NCI-H2081 treated with DMSO at 0.1 percent for 48 hours (cell line): ENCODE measurements around the gene PRKAG2.

Source experiments
- DNase-seq: peaks from one replicate; lab custom pipeline; 2025; lab: John Stamatoyannopoulos, UW

Gene PRKAG2

DNA sequence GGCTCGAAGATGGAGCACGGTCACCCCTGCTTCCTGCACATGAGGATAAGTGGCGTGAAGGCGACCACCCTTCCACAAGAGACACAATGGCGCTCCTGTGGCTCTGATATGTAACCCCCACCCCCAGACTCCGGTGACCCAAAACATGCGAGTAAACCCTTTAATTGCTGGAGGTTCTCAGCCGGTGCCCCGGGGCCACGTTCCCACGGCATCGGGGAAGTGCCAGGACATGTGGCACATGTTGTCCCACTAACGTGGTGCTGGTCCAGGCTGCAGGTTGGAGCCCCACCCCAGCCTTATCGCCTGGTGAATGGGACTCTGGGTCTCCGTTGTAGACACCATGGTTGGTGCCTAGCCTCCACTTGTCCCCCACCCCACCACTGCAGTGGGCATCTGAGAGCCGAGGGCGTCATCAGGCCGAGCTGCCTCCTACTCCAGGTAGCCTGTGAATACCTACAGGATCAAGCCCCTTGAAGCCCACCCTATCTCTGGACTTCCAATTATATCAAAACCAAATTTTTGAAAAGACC, 132.8 kb downstream of the PRKAG2 start:
- no peak for DNase-seq

DNA sequence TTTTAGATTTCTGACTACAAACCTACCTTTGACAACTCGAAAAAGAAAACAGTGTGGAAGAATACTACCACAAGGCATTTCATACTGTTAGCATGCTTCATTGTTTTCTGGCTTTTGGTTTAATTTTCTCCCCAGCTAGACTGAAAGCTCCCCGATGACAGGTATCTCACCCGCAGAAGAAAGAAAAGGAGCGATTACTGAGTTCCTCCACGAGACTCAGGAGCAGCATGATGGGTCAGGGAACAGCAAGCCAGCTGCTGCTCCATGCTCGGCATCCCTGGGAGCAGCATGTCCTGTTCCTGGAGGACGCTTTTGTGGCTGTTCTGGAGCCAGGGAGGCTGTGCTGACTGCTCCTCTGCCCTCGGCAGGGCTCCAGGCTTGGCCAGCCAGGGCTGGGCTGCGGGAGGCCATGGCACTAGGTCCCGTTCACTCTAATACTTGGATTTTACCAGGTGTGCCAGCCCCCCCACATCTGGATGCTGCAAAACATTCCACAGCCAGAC, 133.4 kb downstream of the PRKAG2 start:
- DNase-seq: no peak

DNA sequence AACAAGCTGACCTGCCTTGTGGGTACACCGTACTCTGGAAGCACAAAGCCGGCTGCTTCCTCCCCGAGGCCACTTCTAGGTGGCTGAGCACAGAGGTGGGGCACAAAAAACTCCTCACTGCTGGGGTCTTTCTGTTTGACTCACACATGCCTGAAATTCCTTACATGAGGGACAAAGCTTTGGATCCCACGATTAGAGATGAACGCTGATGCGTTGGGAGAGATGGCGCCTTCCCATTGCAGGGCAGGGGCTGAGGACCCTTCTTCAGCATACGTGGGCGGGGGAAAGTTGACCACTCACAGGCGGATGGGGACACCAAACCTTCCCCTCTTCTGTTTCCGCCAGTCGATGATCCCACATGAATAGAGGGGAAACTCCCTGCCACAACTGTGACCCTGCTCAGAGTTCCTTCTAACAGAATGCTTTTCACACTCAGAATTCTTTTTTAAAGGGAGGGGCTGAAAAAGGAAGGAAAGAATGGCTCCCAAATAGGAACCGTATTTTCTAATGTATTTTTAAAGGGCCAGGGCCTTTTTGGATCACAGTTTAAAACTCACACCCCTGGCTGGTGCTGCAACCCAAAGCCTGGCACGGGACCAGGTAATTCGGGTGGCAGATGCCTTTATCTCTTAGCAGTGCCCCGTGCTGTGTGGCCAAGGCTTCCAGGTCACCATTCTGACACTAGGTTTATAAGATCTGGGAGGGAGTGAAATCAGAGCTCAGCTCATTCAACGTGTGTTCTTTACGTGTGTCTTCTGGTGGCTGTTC, 134.0 kb downstream of the PRKAG2 start:
- no peak for DNase-seq

DNA sequence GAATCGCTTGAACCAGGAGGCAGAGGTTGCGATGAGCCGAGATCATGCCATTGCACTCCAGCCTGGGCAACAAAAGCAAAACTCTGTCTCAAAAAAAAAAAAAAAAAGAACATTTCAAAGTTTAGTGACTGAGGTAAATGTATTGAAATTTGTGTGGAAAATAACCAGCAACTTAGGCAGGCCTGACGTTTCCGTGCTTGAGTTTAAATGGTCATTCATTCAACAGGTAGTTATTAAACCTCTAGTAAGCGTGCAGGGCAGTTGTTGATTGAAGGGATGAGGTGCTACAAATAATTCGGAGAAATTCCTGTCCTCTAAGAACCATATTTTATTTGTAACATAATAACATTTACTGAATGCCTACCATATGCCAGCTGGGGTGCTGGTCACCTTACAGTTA, 135.3 kb downstream of the PRKAG2 start:
- no peak for DNase-seq

DNA sequence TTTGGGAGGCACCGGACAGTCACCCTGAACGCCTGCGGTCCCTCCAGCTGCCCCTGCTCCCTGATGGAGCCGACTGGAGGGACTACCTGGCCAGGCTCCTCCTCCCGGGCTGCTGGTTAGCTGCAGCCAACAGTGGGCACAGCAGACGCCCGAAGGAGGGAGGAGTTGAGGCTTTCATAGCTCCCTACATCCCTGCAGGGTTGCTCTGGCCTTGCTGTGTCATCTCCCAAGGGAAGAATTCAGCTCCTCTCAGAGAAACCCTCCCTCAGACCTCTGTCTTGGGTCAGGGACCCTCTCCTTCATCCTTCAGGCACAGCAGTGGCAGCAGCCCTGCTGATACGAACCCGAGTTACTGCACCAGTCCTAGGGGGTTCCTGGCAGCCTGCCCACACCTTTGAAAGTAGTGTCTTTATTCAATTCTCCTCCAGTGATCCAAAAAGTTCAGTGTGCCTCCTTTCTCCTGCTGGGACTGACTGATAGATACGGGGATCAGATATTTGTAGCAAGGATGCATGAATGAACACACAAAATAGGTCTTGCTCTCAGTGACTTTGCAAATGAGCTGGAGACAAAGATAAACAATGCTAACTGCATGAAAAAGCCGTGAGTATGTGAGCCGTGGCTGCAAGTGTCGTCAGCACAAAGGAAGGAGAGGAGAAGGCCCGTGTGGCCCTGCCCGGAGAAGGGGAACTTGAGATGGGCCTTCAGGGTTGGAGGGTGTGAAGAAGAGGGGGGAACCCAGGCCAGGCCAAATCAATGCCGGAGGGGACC, 136.6 kb downstream of the PRKAG2 start:
- DNase-seq: no peak

DNA sequence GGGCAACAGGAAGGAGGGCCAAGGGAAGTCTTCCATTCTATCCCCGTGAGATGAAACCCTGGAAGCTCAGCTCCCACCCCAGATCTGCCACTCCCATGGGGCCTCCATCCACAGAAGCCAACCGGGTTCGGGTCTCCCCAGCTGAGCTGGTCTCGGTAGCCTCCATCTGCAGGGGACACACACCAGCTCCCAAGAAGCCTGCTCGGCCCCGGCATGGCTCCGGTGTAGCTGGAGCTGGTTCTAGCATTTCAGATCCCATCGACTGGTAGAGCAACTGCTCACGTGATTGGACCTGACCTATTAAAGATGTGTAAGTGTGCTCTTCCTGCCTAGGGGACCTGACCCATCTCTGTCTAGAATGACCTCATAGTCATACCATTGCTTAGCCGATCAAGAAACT, 138.0 kb downstream of the PRKAG2 start:
- DNase-seq: no peak

DNA sequence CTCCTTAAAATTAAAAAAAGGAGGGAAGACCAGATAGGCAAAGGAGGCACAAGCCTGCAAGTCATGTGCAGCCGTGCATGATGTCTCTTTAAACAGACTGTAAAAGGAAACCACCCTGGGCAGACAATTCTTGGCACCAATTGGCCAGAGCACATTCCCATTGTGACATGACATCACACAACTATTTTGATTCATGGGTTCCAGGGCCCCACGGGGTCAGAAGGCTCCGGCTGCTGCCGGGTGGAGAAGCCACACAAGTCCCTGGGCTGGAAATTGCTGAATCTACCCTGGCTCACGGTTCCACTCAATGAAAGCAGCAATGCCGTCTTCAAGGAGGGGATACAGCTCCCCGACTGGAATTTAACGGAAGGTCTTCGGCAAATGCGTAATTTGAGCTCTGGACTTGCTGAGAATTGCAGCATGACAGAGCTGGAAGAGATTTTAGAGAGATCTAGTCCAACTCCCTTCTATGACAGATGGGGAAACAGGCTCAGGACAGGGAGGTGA, 140.5 kb downstream of the PRKAG2 start:
- peak; percentile 71 for DNase-seq

DNA sequence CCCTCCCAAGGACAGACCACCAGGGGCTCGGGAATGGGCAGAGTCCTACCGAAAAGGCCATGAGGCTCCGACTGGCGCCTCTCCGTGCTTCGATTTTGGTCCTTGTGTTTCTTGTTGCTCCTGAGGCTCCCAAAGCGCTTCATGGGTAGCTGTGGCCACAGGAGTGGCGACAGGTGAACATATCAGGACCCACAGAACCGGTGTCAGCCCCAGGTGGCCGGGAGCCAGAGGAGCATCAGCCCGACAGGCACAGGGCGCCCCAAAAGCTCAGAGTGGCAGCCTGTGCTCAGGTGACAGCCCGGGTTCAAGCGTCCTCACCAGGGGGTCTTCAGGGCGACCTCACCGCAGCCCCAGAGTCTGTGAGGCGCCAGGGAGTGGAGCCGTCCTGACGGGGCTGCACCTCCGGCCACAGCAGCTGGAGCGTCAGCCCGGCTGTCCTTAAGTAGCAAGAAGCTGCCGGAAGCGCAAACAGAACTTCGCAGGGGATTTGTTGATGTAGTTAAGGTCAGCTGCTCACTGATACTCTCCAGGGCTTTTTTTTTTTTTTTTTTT, 141.0 kb downstream of the PRKAG2 start:
- DNase-seq: no peak

DNA sequence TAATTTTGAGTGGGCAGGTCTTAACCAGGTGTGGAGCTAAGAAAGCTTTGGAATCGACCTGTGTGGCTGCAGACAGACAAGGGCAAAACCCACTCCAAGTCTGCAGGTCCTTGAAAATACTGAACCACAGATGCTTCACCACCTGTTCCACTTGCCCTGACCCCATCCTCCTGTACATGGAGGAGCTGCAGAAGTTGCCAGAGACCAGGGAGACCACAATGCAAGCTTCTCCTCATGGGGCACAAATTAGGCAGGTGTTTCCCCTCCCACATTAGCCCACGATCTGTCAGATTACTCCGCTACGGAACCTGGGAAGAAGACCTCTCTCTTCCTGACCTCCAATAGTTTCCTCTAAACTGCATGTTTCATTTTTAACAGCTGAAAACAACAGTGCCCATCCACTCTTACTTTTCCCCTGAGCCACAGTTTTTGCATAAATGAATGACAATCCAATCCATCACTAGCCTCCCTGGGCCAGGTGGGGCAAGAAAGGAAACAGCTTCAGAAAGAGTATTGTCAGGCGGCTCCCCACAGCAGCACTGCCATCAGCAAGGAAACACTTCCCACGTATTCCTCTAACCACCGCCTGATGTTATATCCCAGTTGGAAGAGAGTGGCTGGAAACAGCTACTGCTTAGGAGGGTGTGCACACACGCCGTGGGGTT, 141.6 kb downstream of the PRKAG2 start:
- no peak for DNase-seq

DNA sequence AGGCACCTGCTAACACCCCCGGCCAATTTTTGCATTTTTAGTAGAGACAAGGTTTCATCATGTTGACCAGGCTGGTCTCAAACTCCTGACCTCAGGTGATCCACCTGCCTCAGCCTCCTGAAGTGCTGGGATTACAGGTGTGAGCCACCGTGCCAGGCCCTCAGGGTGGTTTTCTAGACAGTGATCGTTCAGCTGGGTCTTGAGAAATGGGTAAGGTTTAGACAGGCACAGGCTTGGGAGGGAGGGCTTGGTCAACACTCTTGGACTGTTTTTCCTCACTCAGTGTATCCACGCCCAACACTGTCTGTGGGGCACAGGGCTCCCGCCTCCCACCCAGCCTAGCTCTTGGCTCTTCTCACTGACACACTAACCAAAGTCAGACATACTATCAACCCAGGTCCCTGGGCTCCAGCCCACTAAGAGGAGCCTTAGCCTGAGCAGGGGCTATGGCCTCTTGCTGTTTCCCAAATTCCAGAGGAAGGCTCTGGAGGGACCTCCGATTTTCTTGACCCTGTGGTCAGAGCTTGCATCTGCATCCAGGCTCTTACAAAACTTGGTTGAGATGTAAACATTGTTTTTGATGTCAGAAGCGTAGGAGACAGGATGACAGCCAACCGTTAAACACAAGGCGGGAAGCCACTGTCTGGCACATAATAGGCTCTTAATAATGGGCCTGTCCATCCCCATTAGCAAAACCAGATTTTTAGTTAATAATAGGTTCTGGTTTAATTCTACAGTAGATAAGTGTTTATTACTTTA, 143.9 kb downstream of the PRKAG2 start:
- DNase-seq: no peak

DNA sequence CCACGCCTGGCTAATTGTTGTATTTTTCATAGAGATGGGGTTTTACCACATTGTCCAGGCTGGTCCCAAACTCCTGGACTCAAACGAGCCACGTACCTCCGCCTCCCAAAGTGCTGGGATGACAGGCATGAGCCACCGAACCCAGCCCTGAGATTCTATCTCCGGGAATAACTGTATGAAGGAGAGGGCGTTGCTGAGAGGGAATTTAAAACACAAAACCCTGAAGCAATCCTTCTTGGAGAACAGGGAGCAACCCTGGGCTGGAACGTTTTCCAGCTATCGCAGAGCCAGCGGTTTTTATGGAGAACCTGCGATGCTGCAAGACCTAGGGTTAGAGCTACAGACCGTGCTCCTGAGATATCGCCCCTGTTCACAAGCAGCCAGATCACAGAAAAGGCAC, 144.6 kb downstream of the PRKAG2 start:
- no peak for DNase-seq

DNA sequence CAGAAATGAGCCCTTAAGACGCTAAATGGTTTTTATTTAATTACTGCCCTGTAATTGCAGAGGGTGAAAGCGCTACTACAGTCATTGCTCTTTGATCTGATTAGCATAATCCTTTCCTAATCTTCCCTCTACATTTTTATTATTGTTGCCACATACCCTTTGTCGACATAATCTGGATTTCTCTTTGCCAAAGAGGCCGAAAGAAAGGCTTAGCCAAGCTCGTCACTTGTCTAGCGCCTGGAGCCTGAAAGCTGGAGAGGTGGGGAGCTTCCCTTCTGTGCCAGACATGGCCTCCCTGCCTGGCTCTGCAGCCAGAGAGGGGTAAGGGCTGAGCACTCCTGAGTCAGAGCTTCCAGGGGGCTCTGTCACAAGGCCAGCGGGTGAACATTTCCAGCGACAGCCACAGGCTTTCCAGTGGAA, 145.9 kb downstream of the PRKAG2 start:
- no peak for DNase-seq

DNA sequence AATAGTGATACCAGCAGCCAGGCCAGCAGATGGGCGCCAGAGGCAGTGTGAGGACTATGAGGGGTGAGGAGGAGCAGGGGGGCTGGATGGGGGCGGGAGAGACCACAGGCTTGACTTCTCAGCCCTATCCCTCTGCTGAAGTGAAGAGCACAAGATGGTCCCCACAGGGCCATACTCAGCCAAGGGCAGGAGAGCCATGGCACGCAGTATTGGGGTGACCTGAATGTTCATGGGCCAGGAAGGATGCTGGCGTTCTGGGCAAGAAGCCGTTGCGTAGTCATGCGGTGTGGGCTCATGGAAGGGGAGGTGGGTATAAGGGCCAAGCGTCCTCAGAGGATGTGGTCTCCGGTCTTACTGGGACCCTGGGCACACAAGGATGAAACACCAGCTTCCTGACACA, 146.3 kb downstream of the PRKAG2 start:
- DNase-seq: no peak

DNA sequence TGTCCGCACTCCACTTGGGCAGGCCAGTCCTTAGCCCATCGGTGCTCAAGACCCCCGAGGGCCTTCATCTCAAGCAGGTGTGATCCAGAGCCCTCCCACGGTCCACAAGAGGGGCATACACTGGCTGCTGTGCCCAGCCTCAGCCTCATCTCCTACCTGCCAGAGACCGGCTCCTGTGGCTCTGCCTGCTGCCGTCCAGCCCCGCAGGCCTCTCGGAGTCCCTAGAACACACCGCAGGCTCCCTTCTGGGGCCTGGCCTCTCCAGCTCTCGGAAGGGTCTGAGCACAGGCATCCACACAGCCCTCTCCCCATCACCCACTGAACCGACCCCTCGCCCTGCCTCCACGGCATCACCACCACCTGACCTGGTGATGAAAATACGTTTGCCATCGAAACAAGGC, 147.4 kb downstream of the PRKAG2 start:
- DNase-seq: no peak

DNA sequence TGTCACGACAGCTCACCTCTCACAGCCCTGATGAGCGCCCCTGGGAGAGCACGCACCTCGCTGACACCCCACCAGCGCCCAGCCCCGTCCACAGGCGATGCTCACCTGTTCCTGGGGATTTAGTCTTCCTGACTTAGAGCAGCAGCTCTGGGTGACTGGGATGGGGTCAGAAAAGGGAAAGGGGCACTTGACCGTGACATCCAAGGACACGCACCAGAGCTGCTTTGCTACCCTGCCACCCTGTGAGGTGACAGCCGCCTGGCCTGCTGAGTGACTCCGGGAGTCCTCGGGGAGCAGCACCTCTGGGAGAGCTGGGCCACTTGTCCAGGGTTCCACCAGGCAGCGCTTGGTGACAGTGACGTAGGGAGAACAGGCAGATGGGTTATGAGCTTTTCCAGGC, 148.2 kb downstream of the PRKAG2 start:
- DNase-seq: no peak

DNA sequence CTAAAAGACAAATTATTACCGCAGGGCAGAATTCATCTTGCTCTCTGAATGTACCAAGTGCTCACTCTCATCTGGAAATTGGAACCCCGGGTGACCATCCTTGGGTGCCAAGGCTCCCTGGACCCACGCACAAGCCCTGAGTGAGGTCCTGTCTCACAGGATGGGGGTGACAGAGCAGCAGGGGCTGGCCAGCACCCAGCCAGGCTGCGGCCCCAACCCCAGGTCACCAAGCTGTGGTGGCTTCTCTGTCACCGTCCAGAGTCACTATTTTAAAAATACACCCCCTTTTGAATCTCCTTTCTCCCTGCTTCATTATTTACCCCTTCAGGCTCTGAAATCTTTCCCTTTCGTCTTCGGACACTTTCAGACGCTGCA, 148.6 kb downstream of the PRKAG2 start:
- no peak for DNase-seq

DNA sequence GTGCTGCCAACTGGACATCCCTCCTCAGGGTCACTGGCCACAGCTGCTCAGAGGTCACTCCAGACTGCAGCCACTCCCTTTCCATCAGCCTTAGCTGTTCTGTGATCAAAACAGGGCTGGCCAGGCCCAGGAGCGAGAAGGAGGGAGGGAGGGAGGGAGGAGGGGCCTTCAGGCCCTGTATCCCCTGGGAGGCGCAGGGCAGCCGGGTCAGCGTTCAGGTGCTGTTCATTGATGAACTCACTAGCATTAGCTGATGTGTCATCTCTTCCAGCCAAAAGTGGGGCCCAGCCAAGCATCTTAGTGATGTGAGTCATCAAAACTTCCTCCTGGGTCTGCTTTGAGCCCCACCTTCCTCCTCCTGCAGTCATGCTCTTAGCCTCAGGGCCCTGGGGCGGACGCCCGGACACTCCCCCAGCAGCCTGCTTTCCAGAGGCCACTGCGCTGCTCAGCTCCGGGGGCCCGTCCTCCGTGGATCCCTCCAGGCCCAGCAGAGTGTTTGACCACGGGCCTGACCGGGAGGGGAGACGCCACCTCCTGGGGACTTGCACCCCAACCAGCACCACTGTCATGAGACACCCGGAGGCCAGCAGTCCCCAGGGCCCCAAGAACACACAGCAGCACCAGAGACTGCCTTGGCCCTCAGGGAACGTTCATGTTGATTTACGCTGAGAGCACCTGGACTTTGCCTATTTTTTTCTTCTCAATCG, 149.2 kb downstream of the PRKAG2 start:
- DNase-seq: no peak

DNA sequence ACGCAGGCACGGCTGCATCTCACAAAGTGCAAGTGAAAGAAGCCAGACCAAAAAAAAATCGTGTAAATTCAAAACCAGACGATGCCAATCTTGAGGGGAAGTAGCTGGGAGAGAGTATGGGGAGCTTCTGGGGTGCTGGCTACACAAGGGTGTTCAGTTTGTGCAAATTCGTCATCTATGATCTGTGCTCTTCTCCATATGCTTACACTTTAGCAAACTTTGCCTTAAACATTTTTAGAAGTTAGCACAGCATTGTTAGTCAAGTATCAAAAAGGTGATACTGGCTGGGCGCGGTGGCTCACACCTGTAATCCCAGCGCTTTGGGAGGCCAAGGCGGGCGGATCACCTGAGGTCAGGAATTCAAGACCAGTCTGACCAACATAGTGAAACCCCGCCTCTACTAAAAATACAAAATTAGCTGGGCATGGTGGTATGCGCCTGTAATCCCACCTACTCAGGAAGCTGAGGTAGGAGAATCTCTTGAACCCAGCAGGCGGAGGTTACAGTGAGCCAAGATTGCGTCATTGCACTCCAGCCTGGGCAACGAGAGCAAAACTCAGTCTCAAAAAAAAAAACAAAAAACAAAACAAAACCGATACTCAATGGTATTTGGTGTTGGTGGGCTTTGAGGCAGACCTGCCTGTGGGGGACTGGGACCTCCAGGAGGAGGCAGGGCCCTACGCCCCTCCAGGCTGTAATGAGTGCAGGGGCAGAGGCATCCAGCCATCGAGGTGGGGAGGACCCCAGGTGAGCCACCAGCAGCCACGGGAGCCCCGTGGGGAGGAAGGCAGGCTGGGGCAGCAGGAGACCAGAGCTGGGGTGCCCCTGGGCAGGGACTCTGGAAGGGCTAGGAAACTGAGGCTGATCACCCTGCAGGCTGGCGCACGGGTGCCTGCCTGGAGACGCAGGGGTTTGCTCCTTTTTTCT, 150.0 kb downstream of the PRKAG2 start:
- DNase-seq: no peak

DNA sequence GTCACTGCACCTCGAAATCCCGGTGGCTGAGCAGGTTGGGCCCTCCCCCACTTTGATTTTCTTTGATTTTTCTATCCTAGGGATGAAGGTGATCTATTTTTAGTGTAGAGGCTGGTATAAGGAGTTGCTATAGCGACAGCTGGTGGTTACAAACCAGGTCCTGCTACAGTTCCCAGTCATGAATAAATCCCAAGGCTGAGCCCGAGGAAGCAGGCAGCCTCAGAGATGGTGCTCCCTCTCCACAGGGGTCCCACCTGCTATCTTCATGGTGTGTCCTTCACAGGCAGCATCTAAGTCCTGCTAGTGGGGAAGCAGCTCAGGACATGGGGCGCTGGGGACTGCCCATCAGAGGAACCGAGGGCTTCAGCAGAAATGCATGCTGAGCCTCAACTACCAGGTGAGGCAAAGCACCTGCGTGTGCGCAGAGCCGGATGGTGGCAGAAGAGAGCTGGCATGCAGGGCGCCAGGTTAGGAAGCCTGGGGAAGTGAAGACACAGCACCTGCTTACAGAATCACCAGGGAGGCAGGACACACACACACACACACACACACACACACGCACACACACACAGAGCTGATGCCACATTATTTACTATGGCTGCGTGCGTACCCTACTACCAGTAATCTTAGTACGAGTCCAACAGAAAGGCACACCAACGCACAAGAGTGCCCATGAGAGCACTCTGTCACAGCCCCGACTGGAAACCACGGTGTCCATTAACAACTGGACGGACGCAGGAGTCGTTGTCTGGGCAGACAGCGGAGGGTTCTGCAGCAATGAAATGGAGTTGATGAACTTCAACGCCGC, 150.9 kb downstream of the PRKAG2 start:
- DNase-seq: peak; percentile 34
